Endodermal cell (in vitro differentiated cells): Measurements from ENCODE around the gene TBL1X. TPM values are rescaled to one million over a fixed set of nuclear protein-coding genes. Genes with fewer than 3 reads are reported as not detected.

Experiments
- DNase-seq: peaks from one replicate; pipeline ENCODE4 v3.0.0-alpha.2; 2017
- H3K27ac ChIP-seq: 2 replicates; pipeline ENCODE4 v1.5.1; 2013; ENCODE audit warnings: mild to moderate bottlenecking, low read depth, low read length, moderate library complexity
- H3K27me3 ChIP-seq: 2 replicates; pipeline ENCODE4 v1.6.1; 2013; ENCODE audit warnings: mild to moderate bottlenecking, low read length, moderate library complexity; ENCODE audit not compliant: insufficient read depth, control insufficient read depth, poor library complexity, severe bottlenecking
- H3K36me3 ChIP-seq: 2 replicates; pipeline ENCODE4 v1.7.0; 2013; ENCODE audit warnings: mild to moderate bottlenecking, low read length, moderate library complexity; ENCODE audit not compliant: control insufficient read depth, insufficient read depth
- H3K4me1 ChIP-seq: one replicate; pipeline ENCODE4 v1.7.0; 2013; ENCODE audit warnings: low read length; ENCODE audit not compliant: control insufficient read depth, insufficient read depth
- H3K4me3 ChIP-seq: 2 replicates; pipeline ENCODE4 v1.5.1; 2013; ENCODE audit warnings: mild to moderate bottlenecking, low read length, moderate library complexity
- H3K9ac ChIP-seq: 2 replicates; pipeline ENCODE4 v1.6.1; 2013; ENCODE audit warnings: mild to moderate bottlenecking, low read length, moderate library complexity; ENCODE audit not compliant: poor library complexity, severe bottlenecking; ENCODE audit errors: extremely low read depth
- H3K9me3 ChIP-seq: 2 replicates; pipeline ENCODE4 v1.6.1; 2013; ENCODE audit warnings: mild to moderate bottlenecking, low read length, moderate library complexity; ENCODE audit not compliant: control insufficient read depth
- H3K27ac Mint-ChIP-seq: 2 replicates; pipeline ENCODE4 v1.8.0; 2020; ENCODE audit warnings: mixed read lengths
- H3K27me3 Mint-ChIP-seq: 2 replicates; pipeline ENCODE4 v1.8.0; 2021; ENCODE audit warnings: mild to moderate bottlenecking, mixed read lengths; ENCODE audit not compliant: insufficient read depth
- H3K36me3 Mint-ChIP-seq: 2 replicates; pipeline ENCODE4 v1.8.0; 2020; ENCODE audit warnings: low read depth, mixed read lengths
- H3K4me1 Mint-ChIP-seq: 2 replicates; pipeline ENCODE4 v1.8.0; 2020; ENCODE audit warnings: mixed read lengths
- H3K4me3 Mint-ChIP-seq: 2 replicates; pipeline ENCODE4 v1.8.0; 2020; ENCODE audit warnings: mild to moderate bottlenecking, moderate library complexity, mixed read lengths
- H3K9me3 Mint-ChIP-seq: 2 replicates; pipeline ENCODE4 v1.8.0; 2020; ENCODE audit warnings: mild to moderate bottlenecking, mixed read lengths
- CTCF ChIP-seq: fragments of 200-600 bp; sonication (generic); conservative IDR thresholded peaks from 2 replicates; pipeline ENCODE4 v1.5.0; 2021; ENCODE audit warnings: antibody characterized with exemption, mild to moderate bottlenecking
- WGBS, 2 experiments: methylation state at CpG; one replicate each; pipeline versions ENCODE4 v1.1.5 to v1.1.7; 2013; ENCODE audit warnings: missing lambda C conversion rate in 2 of 2, mixed read lengths in 1 of 2; ENCODE audit not compliant: insufficient coverage in 1 of 2, insufficient read length in 1 of 2; 5-methylcytosine and 5-hydroxymethylcytosine counted together
- total RNA-seq, 2 donors: library from RNA; stranded (reverse); fragmentation: NEBNext Ultra II Directional in 1 of 2; extraction: Animal tissue kit (Norgen Biotek cat#: 25700) in 1 of 2; gene quantifications; 2 replicates in 1 of 2; 3 replicates in 1 of 2; pipeline ENCODE4 v1.2.1, GENCODE V29; 2021

Gene TBL1X
- total RNA-seq, 2 donors from 2014 or later = 19.1 to 24.1 TPM

DNA sequence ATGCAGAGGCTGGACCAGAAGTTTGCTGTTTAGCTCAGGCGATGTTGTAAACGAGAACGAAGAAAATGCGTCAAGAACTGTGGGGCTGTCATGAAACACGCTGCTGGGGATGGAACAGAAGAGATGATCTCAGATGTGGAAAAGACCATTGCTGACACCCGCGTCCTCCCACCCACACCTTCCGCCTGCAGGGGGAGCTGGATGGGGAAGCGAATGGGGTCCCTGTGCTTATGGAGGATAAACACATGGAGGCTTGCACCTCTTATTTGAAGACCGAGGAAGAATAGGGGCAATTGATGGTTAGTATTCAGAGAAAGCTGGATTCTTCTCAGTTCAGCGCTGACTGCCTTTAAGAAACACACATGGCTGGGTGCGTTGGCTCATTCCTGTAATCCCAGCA lies 236.9 kb downstream of the TBL1X start:
- no peak overlapping the region for H3K27ac ChIP-seq
- no peak overlapping the region for H3K9ac ChIP-seq
- Mint-ChIP-seq H3K4me3 (no peak overlapping the region), H3K4me1 (no peaks in the 10 kb centered on the region), H3K36me3 (peaks cover 54% of the 10 kb centered on the region), H3K9me3 (peaks cover 60% of the 10 kb centered on the region), H3K27ac (no peak overlapping the region), H3K27me3 (no peaks in the 10 kb centered on the region)
- H3K36me3 ChIP-seq = no peaks in the 10 kb centered on the region
- H3K27me3 ChIP-seq = no peaks in the 10 kb centered on the region
- H3K9me3 ChIP-seq = no peaks in the 10 kb centered on the region
- peak; percentile 43 for TF ChIP-seq CTCF
- WGBS, 2 experiments = 95 to 100% methylated on average over 3 to 12 of the region's 12 CpGs
- H3K4me1 ChIP-seq = no peaks in the 10 kb centered on the region
- no peak overlapping the region for H3K4me3 ChIP-seq
- DNase-seq = peak; percentile 52

DNA sequence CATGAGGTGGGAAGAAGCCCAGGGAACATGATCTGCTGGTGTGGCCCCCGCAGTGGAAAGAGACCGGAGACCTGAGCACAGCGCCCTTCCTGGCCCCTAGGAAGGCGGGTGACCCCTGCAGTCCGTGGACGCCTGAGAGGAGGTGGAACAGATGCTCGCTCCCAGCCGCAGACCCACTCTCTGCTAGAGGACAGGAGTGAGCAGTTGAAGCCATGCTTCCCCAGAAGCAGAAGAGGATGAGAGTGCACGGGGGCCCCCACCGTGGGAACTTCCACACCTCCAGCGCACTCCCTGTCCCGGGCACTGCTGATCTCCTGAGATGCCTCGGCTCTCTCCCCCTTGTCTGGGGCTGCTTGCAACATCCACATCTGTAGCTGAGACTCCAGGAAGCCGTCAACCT lies 238.5 kb downstream of the TBL1X start:
- Mint-ChIP-seq H3K4me1 (no peaks in the 10 kb centered on the region), H3K27ac (no peak overlapping the region), H3K9me3 (peaks cover 73% of the 10 kb centered on the region), H3K27me3 (no peaks in the 10 kb centered on the region), H3K36me3 (peaks cover 52% of the 10 kb centered on the region), H3K4me3 (no peak overlapping the region)
- no peaks in the 10 kb centered on the region for H3K27me3 ChIP-seq
- no peaks in the 10 kb centered on the region for H3K4me1 ChIP-seq
- WGBS, 2 experiments = 96% methylated on average over 4 to 14 of the region's 14 CpGs
- H3K27ac ChIP-seq = no peak overlapping the region
- H3K9ac ChIP-seq = no peak overlapping the region
- H3K36me3 ChIP-seq = no peaks in the 10 kb centered on the region
- no peak for DNase-seq
- TF ChIP-seq CTCF = no peak
- no peaks in the 10 kb centered on the region for H3K9me3 ChIP-seq
- no peak overlapping the region for H3K4me3 ChIP-seq

GRCh38 chrX:9704876-9705465 lies 240.1 kb downstream of the TBL1X start:
- TF ChIP-seq CTCF = no peak
- DNase-seq = no peak
- Mint-ChIP-seq H3K36me3 (peaks cover 56% of the 10 kb centered on the region), H3K4me1 (peaks cover 2% of the 10 kb centered on the region), H3K27ac (no peak overlapping the region), H3K4me3 (no peak overlapping the region), H3K9me3 (peaks cover 76% of the 10 kb centered on the region), H3K27me3 (no peaks in the 10 kb centered on the region)
- Histone ChIP-seq H3K27ac (no peak overlapping the region), H3K27me3 (no peaks in the 10 kb centered on the region), H3K4me1 (no peaks in the 10 kb centered on the region), H3K36me3 (no peaks in the 10 kb centered on the region), H3K4me3 (no peak overlapping the region), H3K9me3 (no peaks in the 10 kb centered on the region), H3K9ac (no peak overlapping the region)
- WGBS, 2 experiments = 90 to 100% methylated on average over 1 to 5 of the region's 6 CpGs
